Mesendoderm (in vitro differentiated cells): ENCODE measurements around the gene ENPP7.
A peak's percentile ranks its signal among the peaks of the same experiment; 100 is the strongest.

Experiments
- DNase-seq: peaks from one replicate; pipeline ENCODE4 v3.0.0; 2013
- H2AK5ac ChIP-seq: 2 replicates; pipeline ENCODE4 v1.6.1; 2013; ENCODE audit warnings: low read length, inconsistent platforms
- H2BK120ac ChIP-seq: 2 replicates; pipeline ENCODE4 v1.6.1; 2013; ENCODE audit warnings: low read depth, mild to moderate bottlenecking, low read length, moderate library complexity, mixed read lengths
- H2BK15ac ChIP-seq: replicated peaks from 2 replicates; pipeline ENCODE4 v1.6.1; 2013; ENCODE audit warnings: low read depth, mild to moderate bottlenecking, moderate library complexity
- H2BK5ac ChIP-seq: 2 replicates; pipeline ENCODE4 v1.6.1; 2013; ENCODE audit warnings: low read length, inconsistent platforms
- H3K18ac ChIP-seq: 2 replicates; pipeline ENCODE4 v1.6.1; 2013; ENCODE audit warnings: mild to moderate bottlenecking, low read length, mixed read lengths
- H3K23ac ChIP-seq: one replicate; pipeline ENCODE4 v1.6.1; 2013; ENCODE audit warnings: low read length
- H3K27ac ChIP-seq: 2 replicates; pipeline ENCODE4 v1.5.1; 2013; ENCODE audit warnings: low read depth, mild to moderate bottlenecking, inconsistent platforms, low read length, moderate library complexity
- H3K27me3 ChIP-seq: 2 replicates; pipeline ENCODE4 v1.6.1; 2013; ENCODE audit warnings: low read length, control low read depth, mild to moderate bottlenecking, inconsistent platforms; ENCODE audit not compliant: insufficient read depth, poor library complexity
- H3K36me3 ChIP-seq: 2 replicates; pipeline ENCODE4 v1.6.1; 2013; ENCODE audit warnings: low read length, inconsistent platforms; ENCODE audit not compliant: control insufficient read depth, insufficient read depth
- H3K4ac ChIP-seq: one replicate; pipeline ENCODE4 v1.6.1; 2013; ENCODE audit warnings: low read depth, mild to moderate bottlenecking, low read length, moderate library complexity
- H3K4me1 ChIP-seq: 2 replicates; pipeline ENCODE4 v1.6.1; 2013; ENCODE audit warnings: low read depth, low read length, inconsistent platforms; ENCODE audit not compliant: control insufficient read depth
- H3K4me2 ChIP-seq: 2 replicates; pipeline ENCODE4 v1.6.1; 2013; ENCODE audit warnings: low read length
- H3K4me3 ChIP-seq: 2 replicates; pipeline ENCODE4 v1.5.1; 2013; ENCODE audit warnings: mild to moderate bottlenecking, low read length
- H3K56ac ChIP-seq: one replicate; pipeline ENCODE4 v1.6.1; 2013; ENCODE audit warnings: low read length
- H3K79me1 ChIP-seq: 2 replicates; pipeline ENCODE4 v1.6.1; 2013; ENCODE audit warnings: low read length, inconsistent platforms
- H3K79me2 ChIP-seq: 2 replicates; pipeline ENCODE4 v1.6.1; 2013; ENCODE audit warnings: mild to moderate bottlenecking, low read length; ENCODE audit not compliant: control insufficient read depth, insufficient read depth
- H3K9ac ChIP-seq: 2 replicates; pipeline ENCODE4 v1.6.1; 2013; ENCODE audit warnings: low read length, inconsistent platforms
- H4K5ac ChIP-seq: one replicate; pipeline ENCODE4 v1.6.1; 2013; ENCODE audit warnings: low read length
- H4K8ac ChIP-seq: one replicate; pipeline ENCODE4 v1.6.1; 2013; ENCODE audit warnings: low read depth, mild to moderate bottlenecking, control low read depth, low read length, moderate library complexity
- whole genome bisulfite sequencing: extraction: QIAGEN DNeasy Blood & Tissue Kit; methylation state at CpG from one replicate; pipeline ENCODE4 v1.1.7; 2013; ENCODE audit warnings: low lambda C conversion rate, missing lambda C conversion rate; ENCODE audit not compliant: insufficient coverage; ENCODE audit errors: extremely low coverage; 5-methylcytosine and 5-hydroxymethylcytosine counted together

ENPP7 gene

DNA sequence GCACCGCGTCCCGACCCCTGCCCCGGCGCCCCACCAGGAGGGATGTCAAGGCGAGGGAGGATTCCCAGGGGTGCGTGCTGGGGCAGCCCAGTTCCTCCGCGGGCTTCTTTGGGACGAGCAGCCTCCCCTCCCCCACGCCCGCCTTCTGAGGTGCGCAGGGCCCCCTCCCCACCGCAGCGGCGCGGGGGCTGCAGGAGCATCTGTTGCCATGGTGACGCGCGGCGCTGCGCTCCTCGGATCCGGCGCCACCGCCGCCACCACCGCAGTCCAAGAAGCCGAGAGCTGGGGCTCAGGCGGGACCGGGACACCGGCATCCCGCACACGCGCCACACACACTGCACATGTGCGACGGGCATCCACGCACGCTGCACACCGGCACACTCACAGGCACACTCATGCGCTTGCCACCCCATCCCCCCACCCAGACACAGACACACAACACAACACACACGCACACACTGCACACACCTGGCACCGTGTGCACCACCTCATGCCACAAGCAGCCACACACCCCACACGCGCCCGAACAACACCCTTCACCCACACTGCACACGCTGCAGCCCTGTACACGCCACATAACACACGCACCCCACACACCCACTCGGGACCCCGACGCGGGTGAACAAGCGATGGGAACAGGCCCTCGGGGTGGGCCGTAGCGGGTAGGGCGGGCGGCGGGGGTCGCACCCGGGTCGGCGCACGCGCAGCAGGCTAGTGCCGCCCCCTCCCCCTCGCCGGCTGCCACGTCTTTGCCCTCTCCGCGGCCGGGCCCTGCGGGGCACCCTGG lies 17.0 kb downstream of the ENPP7 start:
- Histone ChIP-seq H3K27ac (no peak overlapping the region), H3K4me2 (no peak overlapping the region), H3K23ac (no peak overlapping the region), H2BK15ac (no peak overlapping the region), H3K4me3 (no peak overlapping the region), H3K18ac (no peak overlapping the region), H3K79me1 (no peaks in the 10 kb centered on the region), H2BK5ac (no peak overlapping the region), H4K8ac (no peak overlapping the region), H3K4me1 (no peaks in the 10 kb centered on the region), H3K27me3 (peaks cover 29% of the 10 kb centered on the region), H2AK5ac (no peak overlapping the region), H3K9ac (no peak overlapping the region), H3K4ac (no peak overlapping the region), H4K5ac (no peak overlapping the region), H3K36me3 (no peaks in the 10 kb centered on the region), H3K79me2 (no peaks in the 10 kb centered on the region), H3K56ac (no peak overlapping the region), H2BK120ac (no peak overlapping the region)
- peak; percentile 20 for DNase-seq
- WGBS = no CpG with 5 or more reads among the region's 74 CpGs

DNA sequence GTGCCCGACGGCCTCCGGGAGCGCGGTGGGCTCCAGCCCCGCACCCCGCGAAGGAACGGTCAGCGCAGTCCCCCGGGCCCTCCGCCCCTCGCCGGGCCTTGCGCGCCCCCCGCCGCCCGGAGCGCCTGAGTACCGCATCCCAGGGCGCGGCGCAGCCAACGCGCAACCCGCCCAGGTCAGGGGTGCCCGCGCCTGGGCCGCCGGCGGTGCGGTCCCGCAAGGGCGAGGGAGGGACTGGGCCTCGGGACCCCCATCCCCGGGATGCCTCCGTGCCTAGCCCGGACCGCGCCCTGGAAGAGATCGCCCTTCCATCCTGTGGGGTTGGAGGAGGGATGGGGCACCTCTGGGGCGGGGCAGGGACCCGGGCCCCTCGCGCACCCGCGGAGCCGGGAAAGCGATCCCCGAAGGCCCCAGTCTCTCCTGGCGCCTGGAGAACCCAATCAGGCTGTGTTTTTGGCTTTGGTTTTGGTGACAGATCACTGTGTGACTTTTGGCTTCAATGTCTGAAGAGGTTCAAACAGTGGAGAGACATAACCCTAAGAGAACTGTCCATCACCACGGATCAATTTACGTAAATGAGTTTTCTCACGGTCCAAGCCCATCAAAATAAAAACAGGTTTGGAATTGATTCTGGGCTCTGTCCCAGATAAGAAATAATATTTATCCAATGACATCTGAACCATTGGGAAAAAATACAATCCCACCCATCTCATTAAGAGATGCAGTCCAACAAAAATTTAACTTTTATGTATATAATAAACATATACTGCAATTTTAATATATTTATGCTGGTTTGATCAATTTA lies 17.8 kb downstream of the ENPP7 start:
- no peak overlapping the region for H2BK120ac ChIP-seq
- no peak overlapping the region for H3K18ac ChIP-seq
- H3K4me2 ChIP-seq = no peak overlapping the region
- H3K36me3 ChIP-seq = no peaks in the 10 kb centered on the region
- no peaks in the 10 kb centered on the region for H3K79me2 ChIP-seq
- no peak overlapping the region for H2BK15ac ChIP-seq
- no CpG with 5 or more reads among the region's 55 CpGs for WGBS
- H3K4me1 ChIP-seq = no peaks in the 10 kb centered on the region
- no peak overlapping the region for H4K5ac ChIP-seq
- no peak overlapping the region for H3K4ac ChIP-seq
- peaks cover 29% of the 10 kb centered on the region for H3K27me3 ChIP-seq
- H3K23ac ChIP-seq = no peak overlapping the region
- H2BK5ac ChIP-seq = no peak overlapping the region
- H3K4me3 ChIP-seq = no peak overlapping the region
- no peak overlapping the region for H4K8ac ChIP-seq
- H2AK5ac ChIP-seq = no peak overlapping the region
- H3K79me1 ChIP-seq = no peaks in the 10 kb centered on the region
- H3K9ac ChIP-seq = no peak overlapping the region
- no peak overlapping the region for H3K27ac ChIP-seq
- no peak for DNase-seq
- no peak overlapping the region for H3K56ac ChIP-seq

DNA sequence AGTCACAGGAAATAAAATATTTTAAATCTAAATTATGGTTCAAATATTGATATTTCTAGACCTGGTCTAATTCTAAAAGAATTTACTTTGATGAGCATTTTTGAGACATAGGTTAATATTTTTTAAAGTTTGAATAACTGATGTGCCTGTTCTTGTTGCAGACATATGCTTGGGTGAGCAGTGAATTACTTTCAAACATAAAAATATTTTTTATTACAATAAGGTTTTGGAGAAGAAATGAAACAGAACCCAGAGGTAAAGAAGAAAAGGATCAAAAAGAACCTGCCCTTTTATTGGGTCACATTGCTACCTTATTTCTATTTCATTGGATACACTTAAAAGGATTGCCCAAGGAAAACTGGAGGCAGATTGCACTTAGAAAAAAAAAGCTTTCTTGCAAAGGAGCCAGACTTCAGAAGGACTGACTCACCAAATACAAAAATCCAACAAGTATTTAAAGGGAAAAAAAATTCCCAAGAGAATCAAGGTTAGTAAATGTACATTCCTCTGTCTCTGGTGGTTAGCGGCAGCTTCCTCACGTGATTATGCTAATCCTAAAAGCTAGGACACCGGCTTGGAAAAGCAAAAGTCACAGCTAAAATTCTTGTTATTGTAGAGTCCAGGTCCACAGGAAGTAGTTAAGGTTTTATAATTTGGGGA lies 18.5 kb downstream of the ENPP7 start:
- Histone ChIP-seq H2BK15ac (no peak overlapping the region), H3K36me3 (no peaks in the 10 kb centered on the region), H3K4ac (no peak overlapping the region), H4K5ac (no peak overlapping the region), H3K4me3 (no peak overlapping the region), H3K18ac (no peak overlapping the region), H4K8ac (no peak overlapping the region), H3K27ac (no peak overlapping the region), H3K4me2 (no peak overlapping the region), H2BK120ac (no peak overlapping the region), H3K4me1 (no peaks in the 10 kb centered on the region), H3K56ac (no peak overlapping the region), H3K9ac (no peak overlapping the region), H3K79me1 (no peaks in the 10 kb centered on the region), H2AK5ac (no peak overlapping the region), H3K79me2 (no peaks in the 10 kb centered on the region), H2BK5ac (no peak overlapping the region), H3K27me3 (peaks cover 29% of the 10 kb centered on the region), H3K23ac (no peak overlapping the region)
- no peak for DNase-seq
- no CpG with 5 or more reads among the region's 3 CpGs for WGBS

DNA sequence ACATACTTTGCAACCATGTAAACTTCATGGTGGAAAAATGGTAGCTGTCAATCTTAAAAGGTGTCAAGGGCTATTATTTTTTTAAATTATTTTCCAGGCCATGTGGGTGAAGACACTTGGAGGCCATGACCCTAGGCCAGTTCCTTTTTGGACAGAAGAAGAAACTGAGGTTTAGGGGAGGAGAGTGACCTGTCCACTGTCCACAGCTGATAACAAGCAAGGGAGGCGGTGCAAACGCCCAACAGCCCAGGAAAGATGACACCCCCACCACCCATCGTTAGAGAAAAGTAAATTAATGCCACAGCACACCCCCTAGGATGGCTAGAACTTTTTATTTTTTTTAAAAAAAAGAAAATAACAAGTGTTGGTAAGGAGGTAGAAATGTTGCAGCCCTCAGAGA lies 19.2 kb downstream of the ENPP7 start:
- Histone ChIP-seq H3K79me1 (no peaks in the 10 kb centered on the region), H2BK5ac (no peak overlapping the region), H4K8ac (no peak overlapping the region), H3K4me3 (no peak overlapping the region), H2BK120ac (no peak overlapping the region), H3K4ac (no peak overlapping the region), H2BK15ac (no peak overlapping the region), H3K18ac (no peak overlapping the region), H3K56ac (no peak overlapping the region), H3K4me2 (no peak overlapping the region), H3K79me2 (no peaks in the 10 kb centered on the region), H3K27ac (no peak overlapping the region), H3K27me3 (peaks cover 29% of the 10 kb centered on the region), H3K9ac (no peak overlapping the region), H3K23ac (no peak overlapping the region), H2AK5ac (no peak overlapping the region), H3K4me1 (no peaks in the 10 kb centered on the region), H3K36me3 (no peaks in the 10 kb centered on the region), H4K5ac (no peak overlapping the region)
- DNase-seq = no peak
- WGBS = no CpG with 5 or more reads among the region's 3 CpGs

DNA sequence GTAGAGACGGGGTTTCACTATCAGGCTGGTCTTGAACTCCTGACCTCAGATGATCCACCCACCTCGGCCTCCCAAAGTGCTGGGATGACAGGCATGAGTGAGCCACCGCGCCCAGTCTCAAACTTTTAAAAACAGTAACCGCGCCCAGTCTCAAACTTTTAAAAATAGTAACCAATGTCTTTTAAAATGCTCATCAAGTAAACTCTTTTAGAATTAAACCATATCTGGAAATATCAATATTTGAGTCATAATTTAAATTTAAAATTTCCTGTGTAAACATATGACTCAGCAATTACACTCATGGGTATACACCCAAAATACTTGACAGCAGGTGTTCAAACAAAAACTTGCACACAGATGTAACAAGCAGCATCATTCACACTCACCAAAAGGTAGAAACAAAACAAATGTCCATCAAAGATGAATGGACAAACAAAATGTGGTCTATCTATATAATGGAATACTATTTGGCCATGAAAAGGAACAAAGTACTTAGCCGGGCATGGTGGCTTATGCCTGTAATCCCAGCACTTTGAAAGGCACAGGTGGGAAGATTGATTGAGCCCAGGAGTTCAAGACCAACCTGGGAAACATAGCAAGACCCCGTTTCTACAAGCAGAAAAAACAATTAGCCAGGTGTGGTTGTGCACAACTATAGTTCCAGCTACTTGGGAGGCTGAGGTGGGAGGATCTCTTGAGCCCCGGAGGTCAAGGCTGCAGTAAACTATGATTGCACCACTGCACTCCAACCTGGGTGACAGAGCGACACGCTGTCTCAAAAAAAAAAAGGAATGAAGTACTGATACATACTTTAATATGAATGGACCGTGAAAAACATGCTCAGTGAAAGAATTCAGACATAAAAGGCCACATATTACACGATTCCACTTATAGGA lies 20.2 kb downstream of the ENPP7 start:
- H3K4me2 ChIP-seq = no peak overlapping the region
- H3K4me1 ChIP-seq = no peaks in the 10 kb centered on the region
- no peak overlapping the region for H2BK15ac ChIP-seq
- no peak overlapping the region for H3K56ac ChIP-seq
- no peaks in the 10 kb centered on the region for H3K36me3 ChIP-seq
- H3K27me3 ChIP-seq = peaks cover 29% of the 10 kb centered on the region
- no peak overlapping the region for H3K9ac ChIP-seq
- no CpG with 5 or more reads among the region's 13 CpGs for WGBS
- no peak overlapping the region for H4K5ac ChIP-seq
- H2AK5ac ChIP-seq = no peak overlapping the region
- H3K79me2 ChIP-seq = no peaks in the 10 kb centered on the region
- H3K18ac ChIP-seq = no peak overlapping the region
- no peak overlapping the region for H4K8ac ChIP-seq
- H3K4me3 ChIP-seq = no peak overlapping the region
- DNase-seq = no peak
- no peak overlapping the region for H3K23ac ChIP-seq
- H2BK5ac ChIP-seq = no peak overlapping the region
- no peak overlapping the region for H3K27ac ChIP-seq
- H3K4ac ChIP-seq = no peak overlapping the region
- H3K79me1 ChIP-seq = no peaks in the 10 kb centered on the region
- H2BK120ac ChIP-seq = no peak overlapping the region
